K562 (cell line): Measurements from ENCODE around the gene RCOR2. TPM values are rescaled to one million over a fixed set of nuclear protein-coding genes. Genes with fewer than 3 reads are reported as not detected.

ENCODE experiments used
- BRF1 ChIP-seq: IDR thresholded peaks from 3 replicates; pipeline ENCODE4 v1.6.1; 2011; ENCODE audit warnings: borderline replicate concordance, mild to moderate bottlenecking; ENCODE audit not compliant: insufficient read length; ENCODE audit errors: extremely low read depth
- DEAF1 ChIP-seq: fragments of 450-650 bp; formaldehyde crosslinking; IDR thresholded peaks from 2 replicates; pipeline ENCODE4 v1.4.0; 2020; ENCODE audit warnings: mild to moderate bottlenecking, moderate library complexity
- ELF4 ChIP-seq: fragments of 450-650 bp; formaldehyde crosslinking; IDR thresholded peaks from 2 replicates; pipeline ENCODE4 v1.4.0; 2022; ENCODE audit warnings: missing genetic modification characterization
- EZH2 ChIP-seq: IDR thresholded peaks from 2 replicates; pipeline ENCODE4 v1.6.1; 2012; ENCODE audit warnings: low read depth, mild to moderate bottlenecking, inconsistent platforms, low read length, borderline replicate concordance
- FOXJ2 ChIP-seq: fragments of 200-800 bp; sonication (Bioruptor generic); IDR thresholded peaks from 2 replicates; pipeline ENCODE4 v1.6.1; 2016; ENCODE audit warnings: missing genetic modification characterization, missing compliant biosample characterization
- HDAC8 ChIP-seq: fragments of 450-650 bp; IDR thresholded peaks from 2 replicates; pipeline ENCODE4 v1.6.1; 2016; ENCODE audit warnings: mild to moderate bottlenecking, missing genetic modification characterization, moderate library complexity, missing compliant biosample characterization
- HDGF ChIP-seq: fragments of 450-650 bp; IDR thresholded peaks from 2 replicates; pipeline ENCODE4 v1.6.1; 2016
- MTF1 ChIP-seq: fragments of 250-450 bp; sonication (Bioruptor Pico); IDR thresholded peaks from 2 replicates; pipeline ENCODE4 v1.9.0; 2021; ENCODE audit warnings: moderate library complexity, mild to moderate bottlenecking, inconsistent platforms, borderline replicate concordance
- MXD1 ChIP-seq: fragments of 250-450 bp; sonication (Bioruptor Pico); IDR thresholded peaks from 2 replicates; pipeline ENCODE4 v1.8.0; 2021; ENCODE audit warnings: borderline replicate concordance, mild to moderate bottlenecking, moderate library complexity; ENCODE audit not compliant: poor library complexity, severe bottlenecking
- NR2C2 ChIP-seq, 2 experiments: fragments of 200-800 bp in 1 of 2; sonication (Bioruptor generic) in 1 of 2; sonication (generic) in 1 of 2; formaldehyde crosslinking in 1 of 2; IDR thresholded peaks; 2 replicates each; pipeline versions ENCODE4 v1.6.1 to v1.8.0; 2016 to 2022; ENCODE audit warnings: mild to moderate bottlenecking in 1 of 2, missing compliant biosample characterization in 1 of 2, missing genetic modification characterization in 1 of 2, missing genetic modification reagents in 1 of 2
- NRF1 ChIP-seq, 2 experiments: fragments of 450-650 bp; IDR thresholded peaks in 1 of 2; conservative IDR thresholded peaks in 1 of 2; 2 replicates each; pipeline ENCODE4 v1.6.1; 2014; ENCODE audit warnings: mild to moderate bottlenecking in 2 of 2
- POLR2G ChIP-seq: fragments of 200-400 bp; formaldehyde crosslinking; IDR thresholded peaks from 2 replicates; pipeline ENCODE4 v1.6.1; 2017; ENCODE audit warnings: low read depth, mild to moderate bottlenecking, antibody characterized with exemption, low read length, moderate library complexity
- PURB ChIP-seq: sonication (generic); formaldehyde crosslinking; IDR thresholded peaks from 2 replicates; pipeline ENCODE4 v1.9.0; 2021; ENCODE audit warnings: low read depth, mild to moderate bottlenecking, missing genetic modification reagents
- SMAD2 ChIP-seq: fragments of 150-350 bp; IDR thresholded peaks from 2 replicates; pipeline ENCODE4 v1.6.1; 2014; ENCODE audit warnings: low read depth, mild to moderate bottlenecking, low read length
- SRSF1 ChIP-seq: fragments of 200-400 bp; formaldehyde crosslinking; IDR thresholded peaks from 2 replicates; pipeline ENCODE4 v1.6.1; 2017; ENCODE audit warnings: mild to moderate bottlenecking, low read depth, low read length, moderate library complexity
- YBX1 ChIP-seq: fragments of 450-650 bp; IDR thresholded peaks from 2 replicates; pipeline ENCODE4 v1.7.1; 2016; ENCODE audit warnings: mild to moderate bottlenecking
- ZC3H8 ChIP-seq: fragments of 450-650 bp; IDR thresholded peaks from 2 replicates; pipeline ENCODE4 v1.6.1; 2017
- ZEB2 ChIP-seq: fragments of 450-650 bp; IDR thresholded peaks from 2 replicates; pipeline ENCODE4 v1.6.1; 2016
- ZNF282 ChIP-seq: sonication (generic); formaldehyde crosslinking; IDR thresholded peaks from 2 replicates; pipeline ENCODE4 v1.8.1; 2023; ENCODE audit warnings: missing genetic modification reagents
- ZNF507 ChIP-seq: conservative IDR thresholded peaks from 2 replicates; pipeline ENCODE4 v1.6.1; 2017; ENCODE audit warnings: missing genetic modification characterization, missing compliant biosample characterization
- ZNF707 ChIP-seq: fragments of 250-450 bp; sonication (Bioruptor Pico); conservative IDR thresholded peaks from 2 replicates; pipeline ENCODE4 v1.8.0; 2022; ENCODE audit warnings: inconsistent platforms, mild to moderate bottlenecking, moderate library complexity
- ZNF740 ChIP-seq, 3 experiments: fragments of 200-800 bp in 1 of 3; sonication (Bioruptor generic) in 1 of 3; sonication (generic) in 1 of 3; formaldehyde crosslinking in 1 of 3; IDR thresholded peaks; 2 replicates each; pipeline versions ENCODE4 v1.6.1 to v1.8.0; 2016 to 2022; ENCODE audit warnings: mild to moderate bottlenecking in 2 of 3, missing compliant biosample characterization in 2 of 3, missing genetic modification characterization in 2 of 3, missing genetic modification reagents in 1 of 3
- polyA plus RNA-seq, 8 experiments: library from polyadenylated mRNA; depleted of rRNA in 4 of 8; stranded (reverse) in 5 of 8; unstranded in 3 of 8; fragments of >200 nt; fragmentation: Nextera tagmentation in 2 of 8; fragmentation: Illumina TruSeq in 1 of 8; extraction: Ambion mirVana in 2 of 8; extraction: Trizol in 1 of 8; gene quantifications; 2 replicates each; pipeline versions ENCODE4 v1.2.1 to v1.2.3, GENCODE V29; 2011 to 2014; ENCODE audit warnings: inconsistent platforms in 1 of 8, missing spikeins in 1 of 8
- total RNA-seq, 7 experiments: library from RNA; depleted of rRNA in 6 of 7; stranded (reverse); fragments of >200 nt in 6 of 7; fragmentation: Illumina TruSeq in 2 of 7; extraction: Trizol in 2 of 7; gene quantifications; 2 replicates each; pipeline versions ENCODE4 v1.2.1 to v1.2.3, GENCODE V29; 2011 to 2021; ENCODE audit warnings: low replicate concordance in 1 of 7
- TF ChIP-seq, protein P1 (sequence below): fragments of 450-650 bp; formaldehyde crosslinking; IDR thresholded peaks from 2 replicates; pipeline ENCODE4 v1.4.0; 2020; ENCODE audit warnings: mild to moderate bottlenecking, mixed read lengths

Gene RCOR2
- total and polyA plus RNA-seq, 9 of the 15 experiments (the other 6 are each of a cell fraction or from before 2014, with no cell fraction given), result 0.04 to 6.5 (median 2.5) TPM; not detected in 1

GRCh38 chr11:63888170-63889086 lies 28.5 kb downstream of the RCOR2 start (continued):
- TF ChIP-seq, protein P1, sequence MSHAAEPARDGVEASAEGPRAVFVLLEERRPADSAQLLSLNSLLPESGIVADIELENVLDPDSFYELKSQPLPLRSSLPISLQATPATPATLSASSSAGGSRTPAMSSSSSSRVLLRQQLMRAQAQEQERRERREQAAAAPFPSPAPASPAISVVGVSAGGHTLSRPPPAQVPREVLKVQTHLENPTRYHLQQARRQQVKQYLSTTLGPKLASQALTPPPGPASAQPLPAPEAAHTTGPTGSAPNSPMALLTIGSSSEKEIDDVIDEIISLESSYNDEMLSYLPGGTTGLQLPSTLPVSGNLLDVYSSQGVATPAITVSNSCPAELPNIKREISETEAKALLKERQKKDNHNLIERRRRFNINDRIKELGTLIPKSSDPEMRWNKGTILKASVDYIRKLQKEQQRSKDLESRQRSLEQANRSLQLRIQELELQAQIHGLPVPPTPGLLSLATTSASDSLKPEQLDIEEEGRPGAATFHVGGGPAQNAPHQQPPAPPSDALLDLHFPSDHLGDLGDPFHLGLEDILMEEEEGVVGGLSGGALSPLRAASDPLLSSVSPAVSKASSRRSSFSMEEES (CRISPR knock-in tag), result no peak
- TF ChIP-seq HDAC8 (tag), result no peak
- no peak for TF ChIP-seq ZNF507 (tag)
- TF ChIP-seq ZNF282 (CRISPR knock-in tag), result no peak
- no peak for TF ChIP-seq SMAD2
- TF ChIP-seq HDGF, result 0 out of 2 replicates have a peak, but pooled peaks have one; percentile 70
- TF ChIP-seq PURB, result no peak
- TF ChIP-seq BRF1, result no peak
- no peak for TF ChIP-seq MXD1 (CRISPR knock-in tag)
- TF ChIP-seq SRSF1, result no peak
- TF ChIP-seq NR2C2 (CRISPR knock-in tag; IDR thresholded peaks at IDR 0.05), result no peak
- TF ChIP-seq NR2C2 (tag; IDR thresholded peaks at IDR 0.05), result no peak
- TF ChIP-seq POLR2G, result peak; percentile 64
- TF ChIP-seq DEAF1 (CRISPR knock-in tag), result no peak
- TF ChIP-seq ZEB2, result peak; percentile 61
- TF ChIP-seq ZNF707 (CRISPR knock-in tag), result no peak
- no peak for TF ChIP-seq MTF1 (CRISPR knock-in tag)
- TF ChIP-seq YBX1, result no peak
- no peak for TF ChIP-seq ZC3H8
- TF ChIP-seq ZNF740 (CRISPR knock-in tag; IDR thresholded peaks at IDR 0.05), result 0 out of 2 replicates have a peak, but pooled peaks have one; percentile 69
- TF ChIP-seq ZNF740 (tag; IDR thresholded peaks at IDR 0.05), result no peak
- TF ChIP-seq NRF1 (conservative IDR thresholded peaks at IDR 0.05 in 1 of 2, IDR thresholded peaks at IDR 0.05 in 1 of 2), result no peak
- TF ChIP-seq ELF4, result no peak
- no peak for TF ChIP-seq FOXJ2 (tag)
- TF ChIP-seq EZH2, result no peak
